H9 (cell line): Measurements from ENCODE around the gene MYO7B. TPM values are rescaled to one million over a fixed set of nuclear protein-coding genes. Genes with fewer than 3 reads are reported as not detected.

ENCODE experiments used
- DNase-seq: peaks from one replicate; pipeline ENCODE4 v3.0.0-alpha.2; 2017
- H2AFZ ChIP-seq: one replicate; pipeline ENCODE4 v1.6.1; 2013; ENCODE audit warnings: mild to moderate bottlenecking, low read length, control low read depth, moderate library complexity
- H2AK5ac ChIP-seq: 2 replicates; pipeline ENCODE4 v1.6.1; 2013; ENCODE audit warnings: low read length, control low read depth, mixed read lengths; ENCODE audit not compliant: insufficient read length
- H2BK120ac ChIP-seq: one replicate; pipeline ENCODE4 v1.6.1; 2013; ENCODE audit warnings: low read depth, mild to moderate bottlenecking, low read length, control low read depth, inconsistent platforms; ENCODE audit not compliant: poor library complexity, severe bottlenecking
- H2BK12ac ChIP-seq: 2 replicates; pipeline ENCODE4 v1.6.1; 2013; ENCODE audit warnings: low read length, control low read depth, mixed read lengths, low read depth; ENCODE audit not compliant: insufficient read length
- H2BK15ac ChIP-seq: 2 replicates; pipeline ENCODE4 v1.6.1; 2013; ENCODE audit warnings: low read depth, low read length, control low read depth
- H2BK20ac ChIP-seq: one replicate; pipeline ENCODE4 v1.6.1; 2013; ENCODE audit warnings: low read depth, mild to moderate bottlenecking, low read length, control low read depth, inconsistent platforms; ENCODE audit not compliant: poor library complexity, severe bottlenecking
- H2BK5ac ChIP-seq: 2 replicates; pipeline ENCODE4 v1.6.1; 2013; ENCODE audit warnings: low read length, control low read depth, mixed read lengths; ENCODE audit not compliant: insufficient read length
- H3K14ac ChIP-seq: 2 replicates; pipeline ENCODE4 v1.6.1; 2013; ENCODE audit warnings: low read length, control low read depth; ENCODE audit not compliant: insufficient read depth
- H3K18ac ChIP-seq: 2 replicates; pipeline ENCODE4 v1.6.1; 2013; ENCODE audit warnings: low read depth, mild to moderate bottlenecking, mixed read lengths, low read length, control low read depth; ENCODE audit not compliant: insufficient read length
- H3K23ac ChIP-seq: 2 replicates; pipeline ENCODE4 v1.6.1; 2013; ENCODE audit warnings: low read length, control low read depth, mixed read lengths, low read depth; ENCODE audit not compliant: insufficient read length
- H3K23me2 ChIP-seq: 2 replicates; pipeline ENCODE4 v1.6.1; 2013; ENCODE audit warnings: low read depth, mild to moderate bottlenecking, mixed read lengths, low read length, control low read depth; ENCODE audit not compliant: insufficient read length, poor library complexity, severe bottlenecking
- H3K27ac ChIP-seq: 2 replicates; pipeline ENCODE4 v1.5.1; 2013; ENCODE audit warnings: low read length, control low read depth, mixed read lengths, low read depth; ENCODE audit not compliant: insufficient read length
- H3K27me3 ChIP-seq: 2 replicates; pipeline ENCODE4 v1.6.1; 2013; ENCODE audit warnings: low read length, control low read depth, inconsistent platforms; ENCODE audit not compliant: insufficient read depth
- H3K4ac ChIP-seq: 2 replicates; pipeline ENCODE4 v1.6.1; 2013; ENCODE audit warnings: low read depth, mild to moderate bottlenecking, control low read depth, inconsistent platforms, low read length, moderate library complexity
- H3K4me1 ChIP-seq: 2 replicates; pipeline ENCODE4 v1.6.1; 2013; ENCODE audit warnings: low read length, control low read depth, inconsistent platforms; ENCODE audit not compliant: insufficient read depth
- H3K4me2 ChIP-seq: 2 replicates; pipeline ENCODE4 v1.6.1; 2013; ENCODE audit warnings: low read length, control low read depth, mixed read lengths; ENCODE audit not compliant: insufficient read length, insufficient read depth
- H3K56ac ChIP-seq: 2 replicates; pipeline ENCODE4 v1.6.1; 2013; ENCODE audit warnings: low read depth, mild to moderate bottlenecking, mixed read lengths, low read length, control low read depth; ENCODE audit not compliant: insufficient read length
- H3K79me1 ChIP-seq: 2 replicates; pipeline ENCODE4 v1.6.1; 2013; ENCODE audit warnings: low read depth, mild to moderate bottlenecking, moderate library complexity, low read length, control low read depth, inconsistent platforms; ENCODE audit not compliant: insufficient read depth, poor library complexity, severe bottlenecking
- H3K79me2 ChIP-seq: 2 replicates; pipeline ENCODE4 v1.6.1; 2013; ENCODE audit warnings: low read length, control low read depth, inconsistent platforms; ENCODE audit not compliant: insufficient read depth
- H3K9ac ChIP-seq: 2 replicates; pipeline ENCODE4 v1.6.1; 2013; ENCODE audit warnings: low read length, control low read depth, mixed read lengths; ENCODE audit not compliant: insufficient read length; ENCODE audit errors: extremely low read depth
- H3K9me3 ChIP-seq: one replicate; pipeline ENCODE4 v1.6.1; 2013; ENCODE audit warnings: low read depth, low read length, inconsistent platforms; ENCODE audit not compliant: control insufficient read depth
- H3T11ph ChIP-seq: one replicate; pipeline ENCODE4 v1.6.1; 2013; ENCODE audit warnings: mild to moderate bottlenecking, low read length, control low read depth, inconsistent platforms
- H4K20me1 ChIP-seq: one replicate; pipeline ENCODE4 v1.6.1; 2013; ENCODE audit not compliant: control insufficient read depth, insufficient read length, insufficient read depth
- H4K5ac ChIP-seq: 2 replicates; pipeline ENCODE4 v1.6.1; 2013; ENCODE audit warnings: low read depth, mild to moderate bottlenecking, mixed read lengths, low read length, control low read depth; ENCODE audit not compliant: insufficient read length
- H4K8ac ChIP-seq: replicated peaks from 2 replicates; pipeline ENCODE4 v1.6.1; 2013; ENCODE audit warnings: low read length, control low read depth, mixed read lengths, low read depth; ENCODE audit not compliant: insufficient read length
- H4K91ac ChIP-seq: 2 replicates; pipeline ENCODE4 v1.6.1; 2013; ENCODE audit warnings: low read depth, mild to moderate bottlenecking, moderate library complexity, mixed read lengths, low read length, control low read depth; ENCODE audit not compliant: insufficient read length
- H3K27ac Mint-ChIP-seq, 3 experiments: 2 replicates in 2 of 3; 3 replicates in 1 of 3; pipeline ENCODE4 v1.8.0; 2020 to 2021; ENCODE audit warnings: mixed read lengths in 3 of 3, mild to moderate bottlenecking in 1 of 3, moderate library complexity in 1 of 3
- H3K27me3 Mint-ChIP-seq: 2 replicates; pipeline ENCODE4 v1.8.0; 2021; ENCODE audit warnings: low read depth, mild to moderate bottlenecking, moderate library complexity, mixed read lengths
- H3K36me3 Mint-ChIP-seq, 3 experiments: 2 replicates in 2 of 3; 3 replicates in 1 of 3; pipeline ENCODE4 v1.8.0; 2020 to 2021; ENCODE audit warnings: low read depth in 3 of 3, mixed read lengths in 3 of 3; ENCODE audit not compliant: insufficient read depth in 1 of 3
- H3K4me1 Mint-ChIP-seq, 2 experiments: 2 replicates each; pipeline ENCODE4 v1.8.0; 2020; ENCODE audit warnings: mixed read lengths in 2 of 2
- H3K4me3 Mint-ChIP-seq, 2 experiments: 2 replicates in 1 of 2; 3 replicates in 1 of 2; pipeline ENCODE4 v1.8.0; 2020 to 2021; ENCODE audit warnings: mild to moderate bottlenecking in 2 of 2, mixed read lengths in 2 of 2, moderate library complexity in 1 of 2
- H3K9me3 Mint-ChIP-seq, 2 experiments: 2 replicates in 1 of 2; 3 replicates in 1 of 2; pipeline ENCODE4 v1.8.0; 2020; ENCODE audit warnings: mild to moderate bottlenecking in 2 of 2, mixed read lengths in 2 of 2, moderate library complexity in 1 of 2
- WGBS: extraction: QIAGEN DNeasy Blood & Tissue Kit; methylation state at CpG from one replicate; pipeline ENCODE4 v1.1.7; 2013; ENCODE audit warnings: missing lambda C conversion rate, low lambda C conversion rate, mixed read lengths; ENCODE audit not compliant: insufficient read length; ENCODE audit errors: extremely low coverage; 5-methylcytosine and 5-hydroxymethylcytosine counted together
- total RNA-seq: library from RNA; stranded (reverse); gene quantifications from 2 replicates; pipeline ENCODE4 v1.2.1, GENCODE V29; 2021
- TF ChIP-seq, protein P1 (sequence below): fragments of 200-600 bp; sonication (generic); conservative IDR thresholded peaks from 3 replicates; pipeline ENCODE4 v1.8.0; 2021; ENCODE audit warnings: antibody characterized with exemption, mild to moderate bottlenecking

Gene MYO7B
- total RNA-seq, 1 experiment from 2014 or later = not detected

DNA sequence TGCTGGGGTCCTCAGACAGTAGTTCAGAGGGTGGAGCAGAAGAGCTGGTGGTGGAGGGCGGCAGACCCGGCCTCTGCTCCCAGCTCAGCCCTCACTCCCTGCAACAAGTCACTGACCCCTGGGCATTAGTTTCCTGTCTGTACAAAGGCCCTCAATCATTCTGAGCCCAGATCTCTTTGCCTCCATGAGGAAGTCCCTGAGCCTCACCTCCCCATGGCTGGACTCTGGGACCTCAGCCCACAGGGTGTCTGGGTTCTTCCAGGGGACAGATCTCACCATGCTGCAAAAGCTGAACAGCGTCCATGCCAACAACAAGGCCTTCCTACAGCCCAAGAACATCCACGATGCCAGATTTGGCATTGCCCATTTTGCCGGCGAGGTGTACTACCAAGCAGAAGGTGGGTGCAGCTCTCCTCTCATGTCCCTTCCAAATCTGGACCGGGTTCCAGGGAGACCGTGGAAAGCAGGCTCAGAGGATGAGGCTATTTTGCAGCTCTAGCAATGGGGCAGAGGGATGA, 49.1 kb downstream of the MYO7B start:
- Histone ChIP-seq H3K18ac (no peak overlapping the region), H2BK120ac (no peak overlapping the region), H4K8ac (no peak overlapping the region), H4K91ac (no peak overlapping the region), H3K79me1 (no peaks in the 10 kb centered on the region), H3T11ph (no peak overlapping the region), H2AFZ (no peak overlapping the region), H3K14ac (no peak overlapping the region), H2BK12ac (no peak overlapping the region), H3K79me2 (no peaks in the 10 kb centered on the region), H3K23ac (no peak overlapping the region), H3K9ac (no peak overlapping the region), H3K4ac (no peak overlapping the region), H3K27me3 (no peaks in the 10 kb centered on the region), H3K4me1 (peaks cover 2% of the 10 kb centered on the region; the same call in 1 of the 2 replicates), H3K56ac (no peak overlapping the region), H3K27ac (no peak overlapping the region), H2AK5ac (no peak overlapping the region), H2BK20ac (no peak overlapping the region), H2BK5ac (no peak overlapping the region), H3K23me2 (no peaks in the 10 kb centered on the region), H3K4me2 (no peak overlapping the region), H2BK15ac (no peak overlapping the region), H4K20me1 (no peaks in the 10 kb centered on the region), H3K9me3 (no peaks in the 10 kb centered on the region), H4K5ac (no peak overlapping the region)
- WGBS = no CpG with 5 or more reads among the region's 8 CpGs
- 0 out of 7 replicates have a peak overlapping the region, but pooled peaks of 1 of the 3 experiments have one; percentile 33 for H3K27ac Mint-ChIP-seq
- TF ChIP-seq, protein P1, sequence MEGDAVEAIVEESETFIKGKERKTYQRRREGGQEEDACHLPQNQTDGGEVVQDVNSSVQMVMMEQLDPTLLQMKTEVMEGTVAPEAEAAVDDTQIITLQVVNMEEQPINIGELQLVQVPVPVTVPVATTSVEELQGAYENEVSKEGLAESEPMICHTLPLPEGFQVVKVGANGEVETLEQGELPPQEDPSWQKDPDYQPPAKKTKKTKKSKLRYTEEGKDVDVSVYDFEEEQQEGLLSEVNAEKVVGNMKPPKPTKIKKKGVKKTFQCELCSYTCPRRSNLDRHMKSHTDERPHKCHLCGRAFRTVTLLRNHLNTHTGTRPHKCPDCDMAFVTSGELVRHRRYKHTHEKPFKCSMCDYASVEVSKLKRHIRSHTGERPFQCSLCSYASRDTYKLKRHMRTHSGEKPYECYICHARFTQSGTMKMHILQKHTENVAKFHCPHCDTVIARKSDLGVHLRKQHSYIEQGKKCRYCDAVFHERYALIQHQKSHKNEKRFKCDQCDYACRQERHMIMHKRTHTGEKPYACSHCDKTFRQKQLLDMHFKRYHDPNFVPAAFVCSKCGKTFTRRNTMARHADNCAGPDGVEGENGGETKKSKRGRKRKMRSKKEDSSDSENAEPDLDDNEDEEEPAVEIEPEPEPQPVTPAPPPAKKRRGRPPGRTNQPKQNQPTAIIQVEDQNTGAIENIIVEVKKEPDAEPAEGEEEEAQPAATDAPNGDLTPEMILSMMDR = no peak
- no peaks in the 10 kb centered on the region for H3K9me3 Mint-ChIP-seq
- DNase-seq = no peak
- peaks cover 4% of the 10 kb centered on the region for H3K27me3 Mint-ChIP-seq
- H3K36me3 Mint-ChIP-seq = no peaks in the 10 kb centered on the region; a peak in 2 of 7 replicates
- no peak overlapping the region for H3K4me3 Mint-ChIP-seq
- H3K4me1 Mint-ChIP-seq = peaks cover 22% of the 10 kb centered on the region in 2 experiments
